ENCODE measurements around the gene ZNF580. TPM values are rescaled to one million over a fixed set of nuclear protein-coding genes. Genes with fewer than 3 reads are reported as not detected.

Gene ZNF580
- total and polyA plus RNA-seq, 9 of the 15 experiments (the other 6 are each of a cell fraction or from before 2014, with no cell fraction given): 2.3 to 47.4 (median 6.0) TPM

GRCh38 chr19:55640043-55640576 is 692 bp upstream of the ZNF580 start (continued):
- TF ChIP-seq ZBTB40 (IDR thresholded peaks at IDR 0.05) (no peak), ZBTB40 (CRISPR knock-in tag; IDR thresholded peaks at IDR 0.05) (peak; percentile 62; the same call in 1 of the 2 replicates), MLX (CRISPR knock-in tag; conservative IDR thresholded peaks at IDR 0.05) (peak in 1 of 2 experiments; percentile 96; a peak in 1 of 4 replicates), FOXJ2 (tag; IDR thresholded peaks at IDR 0.05) (no peak), WHSC1 (IDR thresholded peaks at IDR 0.05; ENCODE audit: low read length) (no peak), MAX (CRISPR knock-in tag; IDR thresholded peaks at IDR 0.05) (peak; percentile 100), FOXP4 (CRISPR knock-in tag; IDR thresholded peaks at IDR 0.05; ENCODE audit: borderline replicate concordance) (peak; percentile 99), ZNF449 (CRISPR knock-in tag; IDR thresholded peaks at IDR 0.05) (no peak), FOXA3 (CRISPR knock-in tag; conservative IDR thresholded peaks at IDR 0.05 in 1 of 2, IDR thresholded peaks at IDR 0.05 in 1 of 2) (peak in 1 of 2 experiments; percentile 94; a peak in 2 of 4 replicates), MBD1 (CRISPR knock-in tag; IDR thresholded peaks at IDR 0.05) (peak; percentile 92)
